Right lobe of liver (tissue), 6 donors: ENCODE results near the gene PDZRN3. TPM values are rescaled to one million over a fixed set of nuclear protein-coding genes. Genes with fewer than 3 reads are reported as not detected.

Source experiments
- ATAC-seq, 4 donors: fragments of 200-7000 bp; cut with Tn5 transposase; one replicate each; pipeline ENCODE4 v1.9.1; 2020; ENCODE audit warnings: mild to moderate bottlenecking in 4 of 4, moderate library complexity in 4 of 4
- DNase-seq, 3 donors: peaks; one replicate each; pipeline ENCODE4 v3.0.0-alpha.2; 2020
- H3K27ac ChIP-seq, 3 donors: fragments of 200-600 bp; one replicate each; pipeline ENCODE4 v1.8.0; 2022
- H3K27me3 ChIP-seq, 2 donors: fragments of 200-600 bp; one replicate each; pipeline ENCODE4 v1.8.0; 2022
- H3K36me3 ChIP-seq, 4 donors: fragments of 200-600 bp; sonication (generic) in 1 of 4; one replicate each; pipeline versions ENCODE4 v1.5.1 to v1.8.0; 2017 to 2022; ENCODE audit warnings: control low read depth in 1 of 4
- H3K4me1 ChIP-seq, 4 donors: fragments of 200-600 bp; sonication (generic) in 1 of 4; one replicate each; pipeline versions ENCODE4 v1.5.1 to v1.8.0; 2017 to 2022; ENCODE audit warnings: control low read depth in 1 of 4
- H3K4me3 ChIP-seq, 3 donors: fragments of 200-600 bp; one replicate each; pipeline ENCODE4 v1.8.0; 2022
- H3K9me3 ChIP-seq, 4 donors: fragments of 200-600 bp; sonication (generic) in 1 of 4; one replicate each; pipeline versions ENCODE4 v1.5.1 to v1.8.0; 2017 to 2022; ENCODE audit warnings: control low read depth in 1 of 4
- CTCF ChIP-seq, 4 donors: fragments of 200-600 bp in 3 of 4; fragments of 450-650 bp in 1 of 4; IDR thresholded peaks; one replicate each; pipeline versions ENCODE4 v1.5.1 to v1.8.0; 2016 to 2022; ENCODE audit warnings: antibody characterized with exemption in 4 of 4, mild to moderate bottlenecking in 2 of 4
- POLR2A ChIP-seq: fragments of 450-650 bp; IDR thresholded peaks from one replicate; pipeline ENCODE4 v1.6.1; 2017; ENCODE audit warnings: antibody characterized with exemption, mild to moderate bottlenecking
- WGBS: methylation state at CpG from one replicate; pipeline ENCODE4 v1.1.6; 2018; ENCODE audit warnings: low coverage, low lambda C conversion rate; ENCODE audit not compliant: insufficient coverage; ENCODE audit errors: missing lambda C conversion rate; 5-methylcytosine and 5-hydroxymethylcytosine counted together
- intact Hi-C, 2 donors: fragments of 100-400 bp; cut with DNase I; formaldehyde crosslinking; loops; one replicate each; pipeline versions ENCODE4 v1.11.2 to v1.14.1; 2022
- total RNA-seq, 6 experiments: library from RNA; depleted of rRNA in 2 of 6; stranded (reverse); fragments of >200 nt in 2 of 6; fragmentation: NEBNext Ultra II Directional in 3 of 6; extraction: Animal tissue kit (Norgen Biotek cat#: 25700) in 3 of 6; gene quantifications; one replicate each; pipeline versions ENCODE4 v1.1.0 to v1.2.4, GENCODE V29; 2016 to 2023
- donor health status: DM: no; HTN: yes; CAD: no.
- donor health status: DM: no; HTN: no; CAD: no.
- donor health status: DM: no; HTN: no; CAD: no.
- donor health status: DM: no; HTN: yes; CAD: no.
- donor health status: DM: no; HTN: yes; CAD: no.

Gene PDZRN3
- total RNA-seq, 6 experiments from 2014 or later, result 0.33 to 2.0 (median 1.1) TPM

- WGBS, result 57% methylated on average over 4 of the region's 7 CpGs
- Histone ChIP-seq H3K9me3 (no peaks in the 10 kb centered on the region), H3K27me3 (no peaks in the 10 kb centered on the region), H3K27ac (no peak overlapping the region), H3K36me3 (no peaks in the 10 kb centered on the region), H3K4me1 (no peaks in the 10 kb centered on the region), H3K4me3 (no peak overlapping the region)
- ATAC-seq (no peak), DNase-seq (no peak)
- intact Hi-C loops, result no loop called here
- TF ChIP-seq CTCF (IDR thresholded peaks at IDR 0.05) (no peak), POLR2A (no peak)
These were observed 198.1 kb downstream of the PDZRN3 start for GRCh38 chr3:73426606-73427005.

GRCh38 chr3:73423116-73423515 is 201.6 kb downstream of the PDZRN3 start:
- ATAC-seq (no peak), DNase-seq (no peak)
- Histone ChIP-seq H3K4me3 (no peak overlapping the region), H3K27ac (no peak overlapping the region), H3K4me1 (no peaks in the 10 kb centered on the region), H3K27me3 (no peaks in the 10 kb centered on the region), H3K36me3 (no peaks in the 10 kb centered on the region), H3K9me3 (no peaks in the 10 kb centered on the region)
- intact Hi-C loops, result no loop called here
- TF ChIP-seq POLR2A, result no peak
- no peak for TF ChIP-seq CTCF (IDR thresholded peaks at IDR 0.05)
- 53% methylated on average over 3 of the region's 3 CpGs for WGBS

DNA sequence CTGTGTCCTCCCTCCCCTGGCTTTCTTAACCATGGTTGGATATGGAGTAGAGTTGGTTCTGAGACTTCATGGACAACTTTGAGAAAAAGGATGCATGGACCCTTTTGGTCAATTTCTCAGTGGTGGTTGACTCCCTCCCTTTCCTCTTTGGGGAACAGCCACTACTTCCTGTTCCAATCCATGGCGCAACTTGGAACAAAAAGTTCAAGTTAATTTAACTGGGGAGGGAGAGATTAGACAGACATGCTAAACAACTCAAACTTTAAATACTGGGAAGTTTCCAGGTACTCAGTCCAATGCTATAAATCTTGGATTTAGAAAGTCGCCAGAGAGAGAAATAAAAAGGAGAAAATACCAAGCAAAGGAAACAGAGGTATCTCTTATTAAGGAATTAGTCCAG is 202.2 kb downstream of the PDZRN3 start:
- 23% methylated on average over 2 of the region's 2 CpGs for WGBS
- no peaks in the 10 kb centered on the region for H3K27me3 ChIP-seq
- H3K36me3 ChIP-seq, result no peaks in the 10 kb centered on the region
- no peaks in the 10 kb centered on the region for H3K4me1 ChIP-seq
- H3K9me3 ChIP-seq, result no peaks in the 10 kb centered on the region
- H3K27ac ChIP-seq, result no peak overlapping the region
- DNase-seq (no peak), ATAC-seq (no peak)
- no peak for TF ChIP-seq POLR2A
- TF ChIP-seq CTCF (IDR thresholded peaks at IDR 0.05), result no peak
- intact Hi-C loops, result no loop called here
- no peak overlapping the region for H3K4me3 ChIP-seq

DNA sequence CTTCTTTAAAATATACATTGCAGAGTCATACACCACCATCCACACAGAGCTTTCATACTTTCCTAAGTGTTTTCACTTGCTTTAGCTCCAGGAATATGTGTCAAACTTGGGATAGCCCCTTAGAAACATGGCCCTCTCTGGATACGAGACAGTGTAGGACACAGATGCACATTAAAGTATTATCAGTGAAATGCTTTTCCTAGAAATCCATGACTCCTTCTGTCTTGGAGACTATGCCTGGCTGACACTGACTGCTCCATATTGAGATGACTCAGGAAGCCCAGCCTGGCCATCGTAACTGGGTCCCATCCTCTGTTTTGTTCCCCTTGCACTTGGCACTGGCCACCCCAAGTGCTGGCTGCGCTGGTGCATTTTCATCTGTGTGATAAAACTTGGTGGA is 204.8 kb downstream of the PDZRN3 start:
- no peak overlapping the region for H3K4me3 ChIP-seq
- no peaks in the 10 kb centered on the region for H3K9me3 ChIP-seq
- DNase-seq (no peak), ATAC-seq (no peak)
- 72% methylated on average over 3 of the region's 3 CpGs for WGBS
- no peaks in the 10 kb centered on the region for H3K36me3 ChIP-seq
- no peak for TF ChIP-seq CTCF (IDR thresholded peaks at IDR 0.05)
- no peak for TF ChIP-seq POLR2A
- no peak overlapping the region for H3K27ac ChIP-seq
- intact Hi-C loops, result no loop called here
- H3K27me3 ChIP-seq, result no peaks in the 10 kb centered on the region
- H3K4me1 ChIP-seq, result no peaks in the 10 kb centered on the region

DNA sequence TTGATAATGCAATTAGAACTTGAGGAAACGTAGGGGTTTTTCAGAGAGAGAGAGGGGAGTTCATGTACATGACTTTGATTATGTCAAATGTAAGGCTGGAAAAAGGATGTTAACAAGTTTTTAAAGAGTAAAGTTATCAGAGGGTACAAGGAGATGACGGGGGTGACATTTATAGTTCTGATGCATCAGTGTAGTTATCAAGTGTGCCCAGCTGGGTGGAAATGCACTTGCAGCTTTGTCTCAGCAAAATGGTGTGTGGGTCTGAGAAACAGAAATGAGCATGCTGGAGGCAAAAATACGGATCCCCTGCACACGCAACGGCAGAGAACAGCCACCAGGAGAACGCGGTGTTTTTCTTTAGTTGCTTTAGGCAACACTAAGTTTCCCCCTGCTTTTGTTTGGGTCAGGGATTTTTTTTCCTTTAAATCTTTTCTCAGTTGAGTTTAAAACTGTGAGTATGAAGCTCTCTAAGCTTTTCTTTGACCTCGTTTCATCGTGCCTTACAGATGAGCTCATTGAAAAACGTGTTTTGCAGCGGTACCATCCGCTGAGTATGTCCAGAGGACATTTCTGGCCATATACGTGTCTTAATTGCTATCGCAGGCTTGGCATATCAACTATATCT is 205.4 kb downstream of the PDZRN3 start:
- Histone ChIP-seq H3K4me1 (no peaks in the 10 kb centered on the region), H3K27me3 (no peaks in the 10 kb centered on the region), H3K27ac (no peak overlapping the region), H3K4me3 (no peak overlapping the region), H3K36me3 (no peaks in the 10 kb centered on the region), H3K9me3 (no peaks in the 10 kb centered on the region)
- WGBS, result 56% methylated on average over 10 of the region's 14 CpGs
- no peak for ATAC-seq
- DNase-seq, result no peak
- intact Hi-C loops, result no loop called here
- no peak for TF ChIP-seq POLR2A
- TF ChIP-seq CTCF (IDR thresholded peaks at IDR 0.05), result no peak
